HG03457 (cell line): ENCODE measurements around the gene C4orf17.

Experiments
- ATAC-seq: cut with Tn5 transposase; IDR thresholded peaks from one replicate; pipeline ENCODE4 v1.9.1; 2021; ENCODE audit warnings: moderate number of reproducible peaks; ENCODE audit not compliant: unreplicated experiment

The C4orf17 gene

GRCh38 chr4:99536271-99536670 is 25.4 kb downstream of the C4orf17 start:
- no peak for ATAC-seq

DNA sequence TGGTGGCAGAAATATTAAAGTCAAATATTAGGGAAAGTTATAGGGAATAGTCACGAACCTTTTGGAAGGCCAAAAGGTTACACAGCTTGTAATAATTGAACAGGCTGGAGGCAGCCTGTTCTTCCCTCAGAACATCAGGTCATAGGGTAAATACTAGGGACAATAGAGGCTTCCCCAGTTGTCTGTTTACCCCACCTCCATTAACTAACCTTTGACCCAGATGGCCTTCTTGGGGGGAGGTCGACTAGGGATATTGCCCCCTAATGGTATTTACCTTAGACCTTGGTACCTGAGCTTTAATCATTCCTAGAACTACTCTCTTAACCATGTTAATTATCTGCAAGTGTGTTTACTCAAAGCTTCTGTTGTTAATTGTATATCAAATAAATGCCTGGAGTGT is 26.0 kb downstream of the C4orf17 start:
- no peak for ATAC-seq

GRCh38 chr4:99537674-99538073 is 26.9 kb downstream of the C4orf17 start:
- no peak for ATAC-seq

DNA sequence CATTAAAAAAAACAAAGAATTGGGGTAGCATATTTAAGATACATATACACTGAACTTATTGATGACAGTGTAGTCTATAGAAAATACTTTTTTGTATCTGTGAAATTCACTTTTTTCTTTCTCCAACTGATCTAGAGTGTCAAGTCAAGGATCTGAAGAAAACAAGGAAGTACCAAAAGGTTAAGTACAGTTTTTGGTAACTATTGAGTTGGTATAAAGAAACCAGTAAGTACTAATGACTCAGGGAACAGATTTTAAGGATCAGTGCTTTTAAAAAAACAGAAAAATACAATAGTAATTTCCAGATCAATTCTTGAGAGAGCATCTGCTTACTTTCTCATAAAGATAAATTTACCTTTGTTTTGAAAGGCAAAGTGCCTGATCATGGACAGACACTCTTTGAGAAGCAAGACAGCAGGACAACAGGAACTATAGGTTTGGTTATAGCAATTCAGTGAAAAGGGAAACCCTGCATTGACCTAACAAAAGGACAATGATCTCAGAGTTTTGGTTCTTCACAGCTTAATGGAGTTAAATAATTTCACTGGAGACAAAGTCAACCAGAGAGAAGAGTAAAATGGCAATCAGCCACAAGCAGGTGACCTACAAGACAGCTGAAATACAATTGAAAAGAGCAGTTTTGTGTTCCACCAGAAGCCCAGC is 29.6 kb downstream of the C4orf17 start:
- ATAC-seq: no peak

DNA sequence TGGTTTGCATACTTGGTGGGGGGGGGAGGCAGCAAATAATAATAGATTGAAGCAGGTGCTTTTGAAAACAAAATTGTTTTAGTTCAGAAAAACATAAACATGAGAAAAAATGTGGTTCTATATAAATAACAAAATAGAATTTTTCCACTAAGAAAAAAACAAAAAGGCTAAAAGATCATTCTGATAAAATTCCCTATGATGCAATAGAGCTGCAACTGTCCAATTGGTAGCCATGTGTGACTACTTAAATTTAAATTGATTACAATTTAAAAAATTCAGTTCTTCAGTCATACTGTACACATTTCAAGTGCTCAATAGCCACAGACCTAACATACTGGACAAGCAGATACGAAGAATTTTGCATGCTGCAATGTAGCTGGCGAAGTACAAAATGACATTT is 42.1 kb downstream of the C4orf17 start:
- ATAC-seq: no peak

GRCh38 chr4:99563310-99564186 is 52.7 kb downstream of the C4orf17 start, which contains the start of gene TRMT10A:
TSS of gene TRMT10A (minus strand) at chr4:99564039. CDS start at chr4:99559338, 4,701 bp downstream.
- peak; percentile 86 for ATAC-seq

DNA sequence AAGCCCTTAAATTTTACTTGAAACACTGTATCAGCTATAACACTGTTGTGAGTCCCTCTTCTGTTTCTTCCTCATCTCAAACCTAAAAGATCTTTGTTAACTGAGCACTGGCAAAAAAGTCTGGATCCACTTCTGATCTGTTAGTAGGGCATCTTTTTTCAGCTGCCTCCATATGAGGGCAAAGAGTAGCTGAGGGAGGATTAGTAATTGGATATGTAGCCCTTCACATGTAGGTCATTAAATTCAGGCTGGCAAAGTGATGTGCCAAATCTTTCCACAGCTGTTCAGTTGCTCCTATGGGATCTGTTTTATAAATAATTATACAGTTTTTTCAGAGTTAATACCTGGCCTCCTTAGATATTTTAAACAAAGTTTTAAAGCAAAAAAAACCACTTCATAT is 54.1 kb downstream of the C4orf17 start:
- ATAC-seq: no peak

- ATAC-seq: no peak
These were observed 61.1 kb downstream of the C4orf17 start for GRCh38 chr4:99571883-99572282.

- ATAC-seq: no peak
These were observed 61.9 kb downstream of the C4orf17 start for GRCh38 chr4:99572527-99573240.

DNA sequence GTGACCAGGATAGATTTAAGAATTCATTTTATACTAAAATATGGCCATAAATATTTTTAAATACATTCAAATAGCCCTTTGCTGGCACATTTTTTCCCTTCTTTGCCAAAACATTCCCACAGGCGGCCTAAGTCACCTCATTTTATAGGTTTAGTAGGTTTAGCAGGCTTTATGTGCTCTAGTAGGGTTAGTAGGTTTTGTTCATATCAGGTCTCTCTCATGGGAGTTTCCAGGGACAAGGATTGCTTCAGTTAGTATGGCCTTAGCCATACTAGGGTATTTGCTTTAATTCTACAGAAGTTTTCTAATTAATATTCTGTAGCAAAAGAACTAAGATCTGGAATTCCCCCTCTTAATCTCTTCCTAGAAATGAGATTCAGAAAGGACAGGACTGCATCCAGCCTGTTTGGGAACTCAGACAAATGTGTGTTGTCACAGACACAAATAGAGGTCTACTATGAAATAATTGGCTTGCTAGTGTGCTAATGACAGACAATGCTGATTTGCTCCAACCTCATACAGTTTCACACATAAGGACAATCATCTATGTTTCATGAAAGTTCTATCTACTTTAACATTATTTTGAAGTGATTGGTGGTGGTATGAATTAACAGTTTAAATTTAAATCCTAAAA is 63.0 kb downstream of the C4orf17 start:
- ATAC-seq: no peak

GRCh38 chr4:99574530-99575324 is 63.9 kb downstream of the C4orf17 start, which contains the start of gene MTTP:
TSS of gene MTTP (plus strand) at chr4:99574824. CDS start at chr4:99574910, 86 bp downstream.
- peak; percentile 64 for ATAC-seq

GRCh38 chr4:99578714-99579113 is 67.9 kb downstream of the C4orf17 start:
- no peak for ATAC-seq

DNA sequence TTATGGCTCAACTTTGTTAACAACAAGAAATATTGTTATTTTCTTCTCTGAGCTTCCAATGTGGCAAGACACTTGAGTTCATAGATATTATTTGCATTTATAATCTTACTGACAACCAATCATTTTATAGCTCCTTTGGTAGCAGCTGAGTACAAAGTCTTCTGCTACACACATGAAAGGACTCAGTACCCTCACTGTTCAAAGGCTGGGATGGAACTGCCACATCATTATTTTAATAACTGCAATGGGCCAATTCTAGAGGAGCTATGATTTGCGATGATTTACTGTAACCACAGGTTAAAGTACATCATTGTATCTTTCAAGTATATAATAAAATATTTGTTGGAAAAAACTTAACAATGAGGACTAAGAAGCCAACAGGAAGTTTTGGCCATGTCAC is 74.7 kb downstream of the C4orf17 start:
- ATAC-seq: no peak

DNA sequence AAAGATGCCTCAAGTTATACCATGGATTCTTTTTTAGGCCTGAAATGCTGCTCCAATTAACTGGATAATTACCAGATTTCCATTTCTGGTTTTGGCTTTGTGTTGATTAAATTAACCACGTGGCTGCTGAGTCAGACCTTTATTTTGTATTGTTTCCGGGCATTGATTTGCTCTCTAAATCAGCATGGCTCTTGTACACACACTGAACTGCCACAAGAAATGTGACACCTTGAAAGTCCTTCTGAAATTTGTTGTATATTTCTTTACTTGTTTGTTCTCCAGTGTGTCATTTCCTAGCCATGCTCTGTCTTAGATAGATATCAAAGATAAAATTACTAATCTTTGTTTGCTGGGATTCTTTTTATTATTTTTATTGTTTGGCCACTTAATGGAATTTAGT is 75.5 kb downstream of the C4orf17 start:
- ATAC-seq: no peak

GRCh38 chr4:99586797-99587196 is 76.0 kb downstream of the C4orf17 start:
- ATAC-seq: no peak

DNA sequence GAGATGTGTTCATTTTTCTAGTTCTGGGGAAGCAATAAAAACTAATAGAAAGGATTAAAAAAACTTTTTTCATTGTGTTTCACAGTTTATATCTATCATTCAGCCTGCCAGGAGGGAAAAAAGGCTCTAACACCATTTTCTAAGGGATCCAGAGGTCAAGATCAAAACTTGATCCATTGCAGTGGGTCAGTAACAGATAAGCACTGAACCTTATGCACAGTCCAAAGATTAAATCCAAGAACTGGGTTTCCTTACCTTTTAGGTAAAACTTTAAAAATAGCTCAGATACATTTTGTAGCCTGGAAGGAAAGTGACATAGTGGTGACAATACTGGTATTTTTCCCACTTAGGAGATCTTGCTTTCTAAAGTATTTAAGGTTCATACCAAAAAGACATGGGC is 76.5 kb downstream of the C4orf17 start:
- ATAC-seq: no peak

- no peak for ATAC-seq
These were observed 77.0 kb downstream of the C4orf17 start for GRCh38 chr4:99587803-99588202.

DNA sequence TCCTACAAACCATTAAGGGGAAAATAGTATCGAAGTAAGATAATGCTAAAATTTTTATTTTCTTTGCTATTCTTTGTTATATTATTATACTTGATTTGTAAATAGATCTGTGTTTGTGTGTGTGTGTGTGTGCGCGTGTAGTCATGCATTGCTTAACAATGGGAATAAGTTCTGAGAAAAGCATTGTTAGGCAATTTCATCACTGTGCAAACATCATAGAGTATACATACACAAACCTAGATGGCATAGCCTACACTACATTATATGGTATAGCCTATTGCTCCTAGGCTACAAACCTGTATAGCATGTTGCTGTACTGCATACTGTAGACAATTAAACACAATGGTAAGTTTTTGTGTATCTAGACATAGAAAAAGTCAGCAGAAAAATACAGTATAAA is 80.9 kb downstream of the C4orf17 start:
- no peak for ATAC-seq
